LNCaP clone FGC (cell line): ENCODE measurements around the gene TASP1.

ENCODE experiments used
- DNase-seq: peaks from one replicate; pipeline ENCODE4 v3.0.0-alpha.2; 2011; ENCODE audit warnings: low read depth
- H3K4me3 ChIP-seq: 2 replicates; pipeline ENCODE4 v1.5.1; 2011; ENCODE audit warnings: mild to moderate bottlenecking, low read depth, low read length, control low read depth
- TF ChIP-seq, protein P1 (sequence below): IDR thresholded peaks from 2 replicates; pipeline ENCODE4 v1.5.1; 2012; ENCODE audit warnings: mild to moderate bottlenecking; ENCODE audit not compliant: control insufficient read depth, insufficient read depth; ENCODE audit errors: extremely low read depth

Gene TASP1

DNA sequence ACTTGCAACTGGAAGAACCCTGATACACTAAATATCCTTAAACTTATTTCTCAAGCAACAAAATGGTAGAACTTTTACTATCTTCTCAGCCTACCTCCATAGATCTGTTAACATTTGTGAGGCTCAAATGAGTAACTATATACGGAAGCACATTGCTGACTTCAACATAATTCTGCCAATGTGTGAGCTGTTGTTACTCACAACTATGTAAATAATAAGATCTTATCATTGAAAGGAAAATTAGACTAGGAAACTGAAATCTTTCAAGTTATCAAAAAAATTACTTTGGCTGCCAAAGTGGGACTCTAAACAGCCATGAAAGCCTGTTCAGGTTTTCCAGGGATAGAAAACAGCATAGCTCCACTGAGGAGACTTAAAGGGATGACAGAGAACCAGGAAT lies 40.2 kb upstream of the TASP1 start:
- no peak for DNase-seq
- TF ChIP-seq, protein P1, sequence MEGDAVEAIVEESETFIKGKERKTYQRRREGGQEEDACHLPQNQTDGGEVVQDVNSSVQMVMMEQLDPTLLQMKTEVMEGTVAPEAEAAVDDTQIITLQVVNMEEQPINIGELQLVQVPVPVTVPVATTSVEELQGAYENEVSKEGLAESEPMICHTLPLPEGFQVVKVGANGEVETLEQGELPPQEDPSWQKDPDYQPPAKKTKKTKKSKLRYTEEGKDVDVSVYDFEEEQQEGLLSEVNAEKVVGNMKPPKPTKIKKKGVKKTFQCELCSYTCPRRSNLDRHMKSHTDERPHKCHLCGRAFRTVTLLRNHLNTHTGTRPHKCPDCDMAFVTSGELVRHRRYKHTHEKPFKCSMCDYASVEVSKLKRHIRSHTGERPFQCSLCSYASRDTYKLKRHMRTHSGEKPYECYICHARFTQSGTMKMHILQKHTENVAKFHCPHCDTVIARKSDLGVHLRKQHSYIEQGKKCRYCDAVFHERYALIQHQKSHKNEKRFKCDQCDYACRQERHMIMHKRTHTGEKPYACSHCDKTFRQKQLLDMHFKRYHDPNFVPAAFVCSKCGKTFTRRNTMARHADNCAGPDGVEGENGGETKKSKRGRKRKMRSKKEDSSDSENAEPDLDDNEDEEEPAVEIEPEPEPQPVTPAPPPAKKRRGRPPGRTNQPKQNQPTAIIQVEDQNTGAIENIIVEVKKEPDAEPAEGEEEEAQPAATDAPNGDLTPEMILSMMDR = no peak
- no peak overlapping the region for H3K4me3 ChIP-seq

DNA sequence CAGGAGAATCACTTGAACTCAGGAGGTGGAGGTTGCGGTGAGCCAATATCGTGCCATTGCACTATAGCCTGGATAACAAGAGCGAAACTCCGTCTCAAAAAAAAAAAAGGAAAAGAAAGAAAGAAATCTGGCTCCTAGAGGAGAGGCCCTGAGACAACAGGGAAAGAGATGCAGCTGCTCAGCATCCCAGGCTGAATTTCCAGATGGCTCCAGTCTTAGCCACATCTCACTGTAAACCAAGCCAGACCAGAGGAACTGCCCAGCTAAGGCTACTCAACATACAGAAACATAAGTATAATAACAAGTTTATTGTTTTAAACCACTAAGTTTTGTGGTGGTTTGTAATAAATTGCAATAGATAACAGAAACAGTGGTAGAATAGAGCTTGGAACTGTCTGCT lies 38.5 kb upstream of the TASP1 start:
- H3K4me3 ChIP-seq = no peak overlapping the region
- TF ChIP-seq, protein P1 = no peak
- DNase-seq = no peak

DNA sequence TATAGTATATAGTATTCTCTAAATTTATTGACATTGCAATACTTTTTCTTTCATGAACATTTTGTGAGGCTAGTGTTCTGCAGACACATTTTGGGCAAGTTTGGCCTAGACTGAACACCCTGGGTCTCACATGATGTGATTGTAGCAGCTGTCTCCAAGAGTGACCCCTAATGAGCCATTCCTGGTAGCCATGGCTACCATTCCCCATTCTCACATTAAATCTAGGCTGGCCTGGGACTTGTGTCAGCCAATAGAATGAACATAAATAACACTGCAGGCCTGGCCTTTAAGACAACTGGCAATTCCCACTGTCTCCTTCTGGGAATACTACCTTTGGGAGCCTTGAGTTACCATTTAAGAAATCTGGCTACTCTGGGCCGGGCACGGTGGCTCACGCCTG lies 38.0 kb upstream of the TASP1 start:
- TF ChIP-seq, protein P1 = no peak
- DNase-seq = no peak
- no peak overlapping the region for H3K4me3 ChIP-seq

DNA sequence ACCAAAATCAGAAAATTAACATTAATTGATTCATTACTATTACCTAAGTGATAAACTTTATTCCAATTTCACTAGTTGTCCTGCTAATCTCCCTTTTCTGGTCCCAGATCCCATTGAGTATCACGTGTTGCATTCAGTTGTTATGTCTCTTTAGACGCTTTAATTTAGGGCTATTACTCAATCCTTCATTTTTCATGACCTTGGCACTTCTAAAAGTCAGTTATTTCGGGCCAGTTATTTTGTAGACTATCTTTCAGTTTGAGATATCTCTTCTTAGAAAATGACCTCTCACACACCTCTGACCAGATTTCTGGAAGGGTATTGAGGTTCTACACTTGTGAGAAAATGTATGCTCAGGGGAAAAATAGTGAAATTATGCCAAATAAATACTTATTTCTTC lies 34.0 kb upstream of the TASP1 start:
- TF ChIP-seq, protein P1 = no peak
- no peak overlapping the region for H3K4me3 ChIP-seq
- no peak for DNase-seq

DNA sequence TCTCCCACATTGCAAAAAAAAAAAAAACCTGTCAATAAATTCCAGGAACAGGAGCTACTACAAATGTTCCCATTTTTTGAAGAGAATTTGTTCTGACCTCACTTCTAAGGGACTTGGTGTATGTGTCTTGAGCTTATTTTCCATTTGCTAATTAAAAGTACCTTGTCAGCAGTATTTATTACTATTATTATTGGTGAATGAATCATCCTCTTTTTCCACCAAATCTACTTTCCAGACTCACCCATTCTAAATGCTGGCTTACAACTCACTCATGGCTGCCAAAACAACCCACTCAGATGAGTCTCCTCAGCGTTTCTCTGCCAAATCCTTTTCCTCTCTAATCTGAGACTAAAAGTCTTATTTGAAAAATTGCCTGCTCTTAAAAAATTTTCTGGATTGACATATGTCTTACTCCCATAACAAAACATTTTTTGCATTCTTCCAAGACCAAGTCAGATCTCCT lies 33.2 kb upstream of the TASP1 start:
- DNase-seq = no peak

DNA sequence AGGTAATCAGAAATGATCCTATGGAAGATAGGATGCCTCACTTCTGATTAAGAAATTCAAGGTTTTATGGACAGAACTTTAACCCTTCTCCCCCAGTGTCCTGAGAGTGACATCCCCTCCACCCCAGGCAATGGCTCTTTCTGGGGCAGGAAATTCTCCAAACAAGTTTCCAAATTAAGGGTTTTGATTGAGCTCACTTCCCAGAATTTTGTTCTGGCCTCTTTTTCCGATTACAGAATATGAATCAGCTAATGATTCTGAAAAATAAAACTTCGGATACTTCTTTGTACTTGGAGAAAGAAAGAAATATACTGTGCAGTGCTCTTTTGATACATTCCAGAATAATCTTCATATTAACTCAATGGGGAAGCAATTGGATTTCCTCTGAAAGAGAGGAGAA lies 32.8 kb upstream of the TASP1 start:
- H3K4me3 ChIP-seq = no peak overlapping the region
- TF ChIP-seq, protein P1 = no peak

More for the DNA sequence above, 33.2 kb upstream of the TASP1 start:
- TF ChIP-seq, protein P1 = no peak
- H3K4me3 ChIP-seq = no peak overlapping the region

DNA sequence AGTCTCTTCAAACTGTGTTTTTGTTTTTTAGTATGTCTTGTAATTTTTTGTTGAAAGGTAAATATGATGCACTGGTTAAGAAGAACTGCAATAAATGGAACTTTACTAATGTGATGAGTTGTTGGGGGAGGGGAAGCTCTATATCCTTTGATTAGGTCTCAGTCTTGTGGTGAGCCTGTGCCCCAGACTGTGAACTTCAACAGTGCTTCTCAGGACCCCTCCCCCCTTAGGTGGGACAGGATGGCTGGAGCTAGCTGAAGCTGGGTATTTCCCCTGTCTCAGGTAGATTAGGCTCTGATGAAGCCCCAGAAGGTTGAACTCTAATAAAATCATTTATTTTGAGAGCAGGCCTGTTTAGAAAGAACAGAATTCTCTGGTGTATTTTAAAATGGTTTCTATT lies 31.4 kb upstream of the TASP1 start:
- TF ChIP-seq, protein P1 = no peak
- DNase-seq = no peak
- no peak overlapping the region for H3K4me3 ChIP-seq

More for the DNA sequence above, 32.8 kb upstream of the TASP1 start:
- no peak for DNase-seq
